ENCODE results near the gene ATP2A1. TPM values are rescaled to one million over a fixed set of nuclear protein-coding genes. Genes with fewer than 3 reads are reported as not detected.
"Not testable (repeated sequence)": the region's sequence is repeated elsewhere in the genome, so short reads cannot be mapped to it uniquely, and the experiment has no call there.

The ATP2A1 gene
- total RNA-seq, 2 experiments from 2014 or later: 2.0 to 2.8 TPM

DNA sequence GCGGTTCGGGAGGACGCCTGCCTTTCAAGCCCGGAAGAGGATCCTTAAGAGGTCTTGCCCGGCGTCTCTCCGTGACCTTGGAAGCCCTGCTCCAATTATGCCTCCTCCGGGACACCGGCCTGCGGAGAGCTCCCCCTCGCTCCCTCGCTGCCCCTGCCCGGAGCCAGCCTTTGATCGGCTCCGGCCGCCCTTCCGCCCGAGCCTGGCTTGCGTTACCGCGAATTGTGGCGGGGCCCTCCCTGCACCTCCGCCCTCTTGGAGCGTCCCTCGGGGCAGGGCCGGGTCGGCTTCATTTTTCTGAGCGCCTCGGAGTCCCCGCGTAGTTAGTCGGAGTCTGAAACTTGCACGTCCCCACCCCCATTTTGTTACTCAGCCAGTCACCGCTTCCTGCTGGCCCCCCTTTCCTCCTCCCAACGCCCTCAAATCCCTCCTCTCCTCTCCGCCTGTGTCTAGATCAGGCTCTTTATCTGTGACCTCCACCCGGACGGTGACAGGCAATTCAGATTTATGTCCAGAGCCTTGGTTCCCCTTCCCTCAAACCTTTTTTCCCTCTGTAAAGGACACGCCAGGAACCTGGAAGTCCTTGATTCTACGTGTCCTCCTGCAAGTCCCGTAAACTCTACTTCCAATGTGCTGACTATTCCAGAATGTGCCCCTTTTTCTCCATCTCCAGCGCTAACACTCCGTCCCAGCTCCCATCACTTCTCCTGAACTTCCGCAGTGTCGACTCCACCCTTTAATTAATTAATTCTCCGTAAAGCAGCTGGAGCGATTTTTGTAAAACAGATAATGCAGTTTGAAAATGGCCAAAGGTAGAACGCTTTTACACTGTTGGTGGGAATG lies 47.3 kb downstream of the ATP2A1 start:
- Mint-ChIP-seq H3K9me3 (peaks cover 3% of the 10 kb centered on the region), H3K36me3 (peaks cover 6% of the 10 kb centered on the region), H3K4me3 (peak overlapping the region; percentile 96), H3K27ac (peak overlapping the region; percentile 98), H3K27me3 (no peaks in the 10 kb centered on the region), H3K4me1 (peaks cover 22% of the 10 kb centered on the region)
- DNase-seq: peak; percentile 90

- peak overlapping the region; percentile 96 for H3K4me3 Mint-ChIP-seq
These were observed 48.0 kb downstream of the ATP2A1 start for GRCh38 chr16:28926284-28926683.

DNA sequence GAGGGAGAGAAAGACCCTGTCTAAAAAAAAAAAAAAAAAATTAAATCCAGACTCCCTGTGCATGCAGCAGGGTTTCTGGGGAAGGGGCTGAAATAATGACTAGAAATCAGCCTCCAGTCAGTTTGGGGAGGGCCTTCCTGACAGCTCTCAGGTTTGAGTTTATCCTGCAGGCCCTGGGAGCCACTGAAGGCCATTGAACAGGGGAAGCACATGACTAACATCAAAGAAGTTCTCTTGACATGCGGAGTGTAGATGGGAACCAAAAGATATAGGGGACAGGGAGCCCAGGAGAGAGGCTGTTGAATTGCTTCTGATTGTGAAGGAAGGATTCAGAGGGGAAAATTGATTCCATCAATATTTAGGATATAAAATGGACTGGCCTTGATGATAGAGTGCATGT lies 49.5 kb downstream of the ATP2A1 start:
- Mint-ChIP-seq H3K27ac (no peak overlapping the region), H3K36me3 (no peaks in the 10 kb centered on the region), H3K9me3 (peaks cover 3% of the 10 kb centered on the region), H3K4me3 (no peak overlapping the region), H3K4me1 (peaks cover 29% of the 10 kb centered on the region), H3K27me3 (no peaks in the 10 kb centered on the region)
- no peak for DNase-seq

More at GRCh38 chr16:28926284-28926683, 48.0 kb downstream of the ATP2A1 start:
- not testable (repeated sequence) for H3K9me3 Mint-ChIP-seq, H3K36me3 Mint-ChIP-seq, DNase-seq, H3K27me3 Mint-ChIP-seq
- Mint-ChIP-seq H3K27ac (peak overlapping the region; percentile 98), H3K4me1 (peaks cover 29% of the 10 kb centered on the region)

- Mint-ChIP-seq H3K36me3 (peaks cover under 1% of the 10 kb centered on the region), H3K27ac (peak overlapping the region; percentile 67), H3K4me1 (peaks cover 19% of the 10 kb centered on the region), H3K27me3 (no peaks in the 10 kb centered on the region), H3K4me3 (no peak overlapping the region), H3K9me3 (peaks cover 3% of the 10 kb centered on the region)
- DNase-seq: no peak
These were observed 51.9 kb downstream of the ATP2A1 start for GRCh38 chr16:28930203-28930602.

GRCh38 chr16:28930652-28931051 lies 52.4 kb downstream of the ATP2A1 start:
- H3K9me3 Mint-ChIP-seq: peaks cover 3% of the 10 kb centered on the region
- H3K4me3 Mint-ChIP-seq: no peak overlapping the region
- H3K27ac Mint-ChIP-seq: peak overlapping the region; percentile 67
- no peak for DNase-seq
- H3K27me3 Mint-ChIP-seq: no peaks in the 10 kb centered on the region
- peaks cover 4% of the 10 kb centered on the region for H3K36me3 Mint-ChIP-seq
- peaks cover 21% of the 10 kb centered on the region for H3K4me1 Mint-ChIP-seq

DNA sequence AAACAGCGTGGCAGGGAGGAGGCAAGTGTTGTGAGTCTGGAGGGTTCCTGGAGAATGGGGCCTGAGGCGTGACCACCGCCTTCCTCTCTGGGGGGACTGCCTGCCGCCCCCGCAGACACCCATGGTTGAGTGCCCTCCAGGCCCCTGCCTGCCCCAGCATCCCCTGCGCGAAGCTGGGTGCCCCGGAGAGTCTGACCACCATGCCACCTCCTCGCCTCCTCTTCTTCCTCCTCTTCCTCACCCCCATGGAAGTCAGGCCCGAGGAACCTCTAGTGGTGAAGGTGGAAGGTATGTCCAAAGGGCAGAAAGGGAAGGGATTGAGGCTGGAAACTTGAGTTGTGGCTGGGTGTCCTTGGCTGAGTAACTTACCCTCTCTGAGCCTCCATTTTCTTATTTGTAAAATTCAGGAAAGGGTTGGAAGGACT lies 53.5 kb downstream of the ATP2A1 start, which contains the start of gene CD19:
Gene CD19, plus strand, starts transcription at position 171 of the 425 bp plus-strand sequence. Its CDS starts 30 bp downstream, at position 201.
- DNase-seq: no peak
- H3K4me1 Mint-ChIP-seq: peaks cover 25% of the 10 kb centered on the region
- H3K27me3 Mint-ChIP-seq: no peaks in the 10 kb centered on the region
- peak within 1 kb of the TSS; percentile 67 for H3K27ac Mint-ChIP-seq
- peak within 1 kb of the TSS; percentile 47 for H3K4me3 Mint-ChIP-seq
- no peaks in the 10 kb centered on the region for H3K9me3 Mint-ChIP-seq
- H3K36me3 Mint-ChIP-seq: peaks cover 4% of the 10 kb centered on the region

- Mint-ChIP-seq H3K4me3 (peak overlapping the region; percentile 47), H3K9me3 (no peaks in the 10 kb centered on the region), H3K27me3 (no peaks in the 10 kb centered on the region), H3K36me3 (peaks cover 4% of the 10 kb centered on the region), H3K4me1 (peaks cover 25% of the 10 kb centered on the region), H3K27ac (no peak overlapping the region)
- no peak for DNase-seq
These were observed 54.3 kb downstream of the ATP2A1 start for GRCh38 chr16:28932339-28933141.

GRCh38 chr16:28933171-28933570 lies 54.9 kb downstream of the ATP2A1 start:
- Mint-ChIP-seq H3K4me1 (peaks cover 25% of the 10 kb centered on the region), H3K27ac (no peak overlapping the region), H3K27me3 (no peaks in the 10 kb centered on the region), H3K4me3 (no peak overlapping the region), H3K9me3 (no peaks in the 10 kb centered on the region), H3K36me3 (peaks cover 4% of the 10 kb centered on the region)
- DNase-seq: no peak

DNA sequence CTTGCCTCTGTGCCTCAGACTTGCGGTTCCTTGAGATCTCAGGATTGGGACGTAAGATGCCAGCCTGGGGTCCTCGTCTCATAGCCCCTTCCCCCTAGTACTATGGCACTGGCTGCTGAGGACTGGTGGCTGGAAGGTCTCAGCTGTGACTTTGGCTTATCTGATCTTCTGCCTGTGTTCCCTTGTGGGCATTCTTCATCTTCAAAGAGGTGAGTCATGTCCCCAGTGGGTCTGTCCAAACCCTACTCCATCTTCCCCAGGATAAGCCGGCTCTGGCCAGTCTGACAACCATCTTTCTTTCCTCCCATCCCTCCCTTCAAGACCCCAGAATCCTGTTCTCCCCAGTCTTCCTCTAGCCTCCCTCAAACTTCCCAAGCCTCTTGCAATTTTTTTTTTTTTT lies 57.1 kb downstream of the ATP2A1 start:
- Mint-ChIP-seq H3K9me3 (no peaks in the 10 kb centered on the region), H3K4me3 (peak overlapping the region; percentile 69), H3K4me1 (peaks cover 23% of the 10 kb centered on the region), H3K36me3 (peaks cover 4% of the 10 kb centered on the region), H3K27ac (no peak overlapping the region), H3K27me3 (no peaks in the 10 kb centered on the region)
- no peak for DNase-seq

GRCh38 chr16:28935924-28936783 lies 57.9 kb downstream of the ATP2A1 start:
- DNase-seq: peak; percentile 89
- Mint-ChIP-seq H3K27ac (peak overlapping the region; percentile 30), H3K4me1 (peaks cover 15% of the 10 kb centered on the region), H3K36me3 (peaks cover 4% of the 10 kb centered on the region), H3K27me3 (no peaks in the 10 kb centered on the region), H3K4me3 (peak overlapping the region; percentile 69), H3K9me3 (no peaks in the 10 kb centered on the region)

GRCh38 chr16:28936784-28937155 lies 58.5 kb downstream of the ATP2A1 start:
- no peak for DNase-seq
- peaks cover 4% of the 10 kb centered on the region for H3K36me3 Mint-ChIP-seq
- no peaks in the 10 kb centered on the region for H3K9me3 Mint-ChIP-seq
- H3K4me3 Mint-ChIP-seq: peak overlapping the region; percentile 69
- H3K27ac Mint-ChIP-seq: no peak overlapping the region
- H3K4me1 Mint-ChIP-seq: peaks cover 13% of the 10 kb centered on the region
- H3K27me3 Mint-ChIP-seq: no peaks in the 10 kb centered on the region

DNA sequence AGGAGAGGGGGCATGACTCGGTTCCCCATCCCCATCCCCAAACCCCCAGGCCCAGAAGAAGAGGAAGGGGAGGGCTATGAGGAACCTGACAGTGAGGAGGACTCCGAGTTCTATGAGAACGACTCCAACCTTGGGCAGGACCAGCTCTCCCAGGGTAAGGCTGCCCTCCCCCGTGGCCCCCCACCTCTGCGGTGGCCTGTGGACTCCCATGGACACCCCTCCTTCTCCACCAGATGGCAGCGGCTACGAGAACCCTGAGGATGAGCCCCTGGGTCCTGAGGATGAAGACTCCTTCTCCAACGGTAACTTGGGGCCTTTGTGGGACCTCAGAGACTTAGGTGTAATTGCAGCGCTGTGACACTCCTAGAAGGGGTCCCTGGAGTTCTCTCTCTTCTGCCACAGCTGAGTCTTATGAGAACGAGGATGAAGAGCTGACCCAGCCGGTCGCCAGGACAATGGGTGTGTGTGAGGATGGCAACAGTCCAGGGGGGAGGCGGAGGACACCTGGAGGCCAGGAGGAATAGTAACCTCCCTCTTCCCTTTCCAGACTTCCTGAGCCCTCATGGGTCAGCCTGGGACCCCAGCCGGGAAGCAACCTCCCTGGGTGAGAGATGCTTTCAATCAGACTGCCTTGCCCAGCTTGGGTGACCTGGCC lies 59.1 kb downstream of the ATP2A1 start:
- no peaks in the 10 kb centered on the region for H3K27me3 Mint-ChIP-seq
- H3K9me3 Mint-ChIP-seq: no peaks in the 10 kb centered on the region
- H3K27ac Mint-ChIP-seq: peak overlapping the region; percentile 21
- DNase-seq: no peak
- peaks cover 4% of the 10 kb centered on the region for H3K36me3 Mint-ChIP-seq
- H3K4me1 Mint-ChIP-seq: peaks cover 13% of the 10 kb centered on the region
- no peak overlapping the region for H3K4me3 Mint-ChIP-seq

DNA sequence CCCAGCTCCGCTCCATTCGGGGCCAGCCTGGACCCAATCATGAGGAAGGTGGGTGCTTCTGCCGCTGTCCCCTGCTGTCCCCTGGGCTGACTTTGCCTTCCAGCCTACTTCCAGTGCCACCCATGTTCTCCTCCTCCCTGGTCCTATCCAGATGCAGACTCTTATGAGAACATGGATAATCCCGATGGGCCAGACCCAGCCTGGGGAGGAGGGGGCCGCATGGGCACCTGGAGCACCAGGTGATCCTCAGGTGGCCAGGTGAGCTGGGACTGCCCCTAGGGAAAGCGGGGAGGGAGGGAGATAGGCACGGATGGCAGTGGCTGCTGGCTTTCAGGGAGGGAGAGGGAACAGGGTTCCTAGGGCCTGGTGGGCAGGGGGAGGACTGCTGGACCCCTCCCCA lies 60.4 kb downstream of the ATP2A1 start:
- Mint-ChIP-seq H3K9me3 (no peaks in the 10 kb centered on the region), H3K4me1 (peaks cover 13% of the 10 kb centered on the region), H3K27ac (no peak overlapping the region), H3K36me3 (peaks cover 4% of the 10 kb centered on the region), H3K4me3 (no peak overlapping the region), H3K27me3 (no peaks in the 10 kb centered on the region)
- DNase-seq: no peak

GRCh38 chr16:28939825-28940224 lies 61.5 kb downstream of the ATP2A1 start:
- H3K27me3 Mint-ChIP-seq, H3K4me3 Mint-ChIP-seq, H3K36me3 Mint-ChIP-seq, H3K27ac Mint-ChIP-seq, DNase-seq, H3K9me3 Mint-ChIP-seq: not testable (repeated sequence)
- peaks cover 13% of the 10 kb centered on the region for H3K4me1 Mint-ChIP-seq

Data from activated naive CD8-positive, alpha-beta T cell treated with anti-CD3 and anti-CD28 coated beads for 36 hours (primary cell).